Left ventricle myocardium inferior (tissue), 1 donor: Measurements from ENCODE around the gene BEND5. TPM values are rescaled to one million over a fixed set of nuclear protein-coding genes. Genes with fewer than 3 reads are reported as not detected.

Experiments
- DNase-seq: peaks from one replicate; pipeline ENCODE4 v3.0.0-alpha.2; 2020
- H3K27ac ChIP-seq: fragments of 200-600 bp; replicated peaks from 2 replicates; pipeline ENCODE4 v1.8.0; 2021
- H3K27me3 ChIP-seq: fragments of 200-600 bp; 2 replicates; pipeline ENCODE4 v1.8.0; 2021; ENCODE audit warnings: low read depth
- H3K36me3 ChIP-seq: fragments of 200-600 bp; 2 replicates; pipeline ENCODE4 v1.8.0; 2021
- H3K4me1 ChIP-seq: fragments of 200-600 bp; 2 replicates; pipeline ENCODE4 v1.8.0; 2021
- H3K4me3 ChIP-seq: fragments of 200-600 bp; 2 replicates; pipeline ENCODE4 v1.8.0; 2021; ENCODE audit warnings: mild to moderate bottlenecking, moderate library complexity
- H3K9me3 ChIP-seq: fragments of 200-600 bp; replicated peaks from 2 replicates; pipeline ENCODE4 v1.8.0; 2021
- CTCF ChIP-seq: fragments of 200-600 bp; IDR thresholded peaks from 2 replicates; pipeline ENCODE4 v1.8.0; 2021; ENCODE audit warnings: antibody characterized with exemption, mild to moderate bottlenecking, borderline replicate concordance
- intact Hi-C: fragments of 100-400 bp; cut with micrococcal nuclease; formaldehyde crosslinking; loops from one replicate; pipeline ENCODE4 v1.11.0; 2022
- total RNA-seq: library from RNA; stranded (reverse); fragmentation: NEBNext Ultra II Directional; extraction: Animal tissue kit (Norgen Biotek cat#: 25700); gene quantifications from one replicate; pipeline ENCODE4 v1.2.1, GENCODE V29; 2021
- donor health status: DM: no; HTN: yes; CAD: no; lungs with severe emphysema.

Gene BEND5
- total RNA-seq, 1 donor from 2014 or later, result 4.2 TPM

DNA sequence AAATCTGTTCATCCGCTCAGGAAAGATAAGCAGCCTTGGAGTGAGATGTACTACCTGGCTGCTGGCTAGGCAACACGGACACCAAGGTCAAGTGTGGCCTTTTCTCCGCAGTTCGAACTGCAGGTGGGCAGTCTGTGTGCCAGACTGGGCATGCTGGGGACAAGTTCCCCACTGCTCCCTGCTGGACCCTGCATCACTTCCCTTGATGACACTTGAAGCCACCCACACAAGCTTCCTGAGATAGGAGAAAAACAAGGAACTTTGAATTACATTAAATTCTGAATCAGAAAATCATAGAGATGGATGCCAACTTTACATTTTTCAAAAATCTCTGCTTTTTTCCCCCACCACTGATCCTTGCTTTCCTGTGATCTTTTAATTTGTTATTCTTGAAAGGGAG, 38.3 kb downstream of the BEND5 start:
- intact Hi-C loops, result no loop called here
- H3K36me3 ChIP-seq, result peaks cover 40% of the 10 kb centered on the region
- no peak overlapping the region for H3K4me3 ChIP-seq
- no peaks in the 10 kb centered on the region for H3K27me3 ChIP-seq
- no peak for TF ChIP-seq CTCF
- no peaks in the 10 kb centered on the region for H3K4me1 ChIP-seq
- DNase-seq, result no peak
- no peaks in the 10 kb centered on the region for H3K9me3 ChIP-seq
- H3K27ac ChIP-seq, result no peak overlapping the region

GRCh38 chr1:48735796-48736195, 40.9 kb downstream of the BEND5 start:
- H3K4me3 ChIP-seq, result no peak overlapping the region
- intact Hi-C loops, result no loop called here
- TF ChIP-seq CTCF, result no peak
- H3K27ac ChIP-seq, result no peak overlapping the region
- H3K36me3 ChIP-seq, result peaks cover 57% of the 10 kb centered on the region
- no peaks in the 10 kb centered on the region for H3K4me1 ChIP-seq
- DNase-seq, result no peak
- no peaks in the 10 kb centered on the region for H3K27me3 ChIP-seq
- H3K9me3 ChIP-seq, result no peaks in the 10 kb centered on the region

DNA sequence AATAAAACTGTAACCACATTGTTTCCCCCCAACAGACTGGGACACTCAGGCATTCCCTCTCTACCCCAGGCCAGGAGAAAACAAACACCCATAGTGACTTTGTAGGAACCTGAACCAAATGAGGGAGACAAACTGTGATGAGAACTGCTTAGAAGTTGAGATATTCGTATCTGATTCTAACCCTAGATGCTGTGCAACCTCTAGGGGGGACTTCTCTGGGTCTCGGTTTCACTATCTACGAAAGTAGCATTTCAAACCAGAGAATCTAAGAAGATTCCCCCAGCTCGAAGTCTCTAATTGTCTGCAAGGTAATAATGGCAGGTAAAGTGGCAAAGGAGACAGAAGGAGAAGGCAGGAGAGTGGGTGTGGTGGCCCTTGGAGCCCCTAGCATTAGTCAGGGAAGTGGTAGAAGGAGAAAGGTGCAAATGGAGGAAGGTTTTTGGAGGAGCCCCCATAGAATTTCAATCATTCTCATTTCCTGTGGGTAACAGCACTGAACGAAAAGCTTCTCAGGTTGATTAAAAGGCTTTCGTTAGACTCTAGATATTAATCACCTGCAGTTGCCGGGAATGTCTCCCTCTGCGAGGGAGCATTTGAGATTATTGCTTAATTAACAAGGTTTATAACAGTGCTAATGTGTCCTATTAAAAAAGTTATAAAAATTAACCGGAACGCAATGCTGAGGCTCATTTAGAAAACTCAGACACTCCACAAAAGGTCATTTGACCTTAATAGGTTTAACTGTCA, 46.4 kb downstream of the BEND5 start:
- no peak for DNase-seq
- Histone ChIP-seq H3K27me3 (no peaks in the 10 kb centered on the region), H3K36me3 (peaks cover 66% of the 10 kb centered on the region)

GRCh38 chr1:48728584-48728983, 48.1 kb downstream of the BEND5 start:
- TF ChIP-seq CTCF, result no peak
- DNase-seq, result no peak
- peaks cover 50% of the 10 kb centered on the region for H3K36me3 ChIP-seq
- no peak overlapping the region for H3K4me3 ChIP-seq
- H3K27me3 ChIP-seq, result no peaks in the 10 kb centered on the region
- intact Hi-C loops, result no loop called here
- no peaks in the 10 kb centered on the region for H3K4me1 ChIP-seq
- H3K9me3 ChIP-seq, result no peaks in the 10 kb centered on the region
- H3K27ac ChIP-seq, result no peak overlapping the region

More for the DNA sequence above, 46.4 kb downstream of the BEND5 start:
- TF ChIP-seq CTCF, result no peak
- intact Hi-C loops, result no loop called here
- Histone ChIP-seq H3K4me1 (no peaks in the 10 kb centered on the region), H3K27ac (no peak overlapping the region), H3K9me3 (no peaks in the 10 kb centered on the region), H3K4me3 (no peak overlapping the region)

GRCh38 chr1:48726557-48727215, 50.0 kb downstream of the BEND5 start:
- H3K4me3 ChIP-seq, result no peak overlapping the region
- H3K36me3 ChIP-seq, result peaks cover 31% of the 10 kb centered on the region
- no peak for DNase-seq
- no peaks in the 10 kb centered on the region for H3K9me3 ChIP-seq
- intact Hi-C loops, result no loop called here
- TF ChIP-seq CTCF, result no peak
- H3K27me3 ChIP-seq, result no peaks in the 10 kb centered on the region
- H3K4me1 ChIP-seq, result no peaks in the 10 kb centered on the region
- H3K27ac ChIP-seq, result no peak overlapping the region
